Fibroblast of skin of abdomen (primary cell): ENCODE measurements around the gene CDCA4. TPM values are rescaled to one million over a fixed set of nuclear protein-coding genes. Genes with fewer than 3 reads are reported as not detected.
"Not testable (repeated sequence)": the region's sequence is repeated elsewhere in the genome, so short reads cannot be mapped to it uniquely, and the experiment has no call there.

ENCODE experiments used
- DNase-seq: peaks from one replicate; pipeline ENCODE4 v3.0.0-alpha.2; 2013
- polyA plus RNA-seq, 2 experiments: library from polyadenylated mRNA; unstranded; fragments of 120-200 nt; gene quantifications; one replicate each; pipeline ENCODE4 v1.2.1, GENCODE V29; 2013; ENCODE audit not compliant: insufficient read length in 2 of 2

CDCA4 gene
- polyA plus RNA-seq (2013, experiment 1 of 2; ENCODE audit: insufficient read length), result 16.6 TPM
- 16.3 TPM for polyA plus RNA-seq (2013, experiment 2 of 2; ENCODE audit: insufficient read length)

DNA sequence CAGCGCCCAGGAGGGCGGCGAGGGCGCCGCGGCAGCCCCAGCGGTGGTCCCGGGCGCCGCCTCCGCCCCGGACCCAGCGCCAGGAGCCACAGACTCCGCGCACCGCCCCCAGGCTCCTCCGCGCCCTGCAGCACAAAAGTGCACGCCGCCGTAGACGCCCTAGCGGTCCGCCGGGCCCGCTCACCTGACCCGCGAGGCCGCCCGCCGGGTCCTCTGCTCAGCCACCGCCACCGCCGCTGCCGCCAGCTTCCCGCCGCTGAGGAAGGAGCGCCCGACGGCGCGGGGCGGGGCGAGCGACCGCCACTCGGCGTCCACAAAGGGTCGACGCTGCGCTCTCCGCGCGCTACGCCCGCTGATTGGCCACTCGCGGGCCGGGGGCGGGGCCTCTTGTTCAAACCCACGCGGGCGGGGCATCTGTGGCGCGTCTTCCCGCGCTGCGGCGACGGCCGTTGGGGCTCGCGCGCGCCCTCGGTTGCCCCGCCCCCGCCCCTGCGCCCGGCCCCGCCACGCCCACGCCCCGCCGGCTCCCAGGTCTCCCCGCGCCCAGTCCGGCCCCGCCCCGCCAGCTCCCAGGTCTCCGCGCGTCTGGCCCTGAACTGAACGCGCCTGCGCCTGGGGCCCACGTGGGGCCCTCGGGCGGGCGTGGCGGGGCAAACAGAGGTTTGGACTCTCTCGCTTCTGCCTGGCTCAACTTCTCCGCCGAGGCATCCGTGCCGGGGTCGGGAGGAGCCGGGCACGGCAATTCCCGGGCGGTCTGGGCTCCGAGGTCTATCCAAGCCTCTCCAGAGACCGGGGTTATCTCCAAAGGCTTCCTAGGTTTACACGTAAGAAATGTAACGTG, at the start of gene CDCA4:
Gene CDCA4, minus strand, starts transcription at position 269 of the 841 bp plus-strand sequence. CDS start 9,154 bp downstream, outside the sequence.
- peak; percentile 96 for DNase-seq

DNA sequence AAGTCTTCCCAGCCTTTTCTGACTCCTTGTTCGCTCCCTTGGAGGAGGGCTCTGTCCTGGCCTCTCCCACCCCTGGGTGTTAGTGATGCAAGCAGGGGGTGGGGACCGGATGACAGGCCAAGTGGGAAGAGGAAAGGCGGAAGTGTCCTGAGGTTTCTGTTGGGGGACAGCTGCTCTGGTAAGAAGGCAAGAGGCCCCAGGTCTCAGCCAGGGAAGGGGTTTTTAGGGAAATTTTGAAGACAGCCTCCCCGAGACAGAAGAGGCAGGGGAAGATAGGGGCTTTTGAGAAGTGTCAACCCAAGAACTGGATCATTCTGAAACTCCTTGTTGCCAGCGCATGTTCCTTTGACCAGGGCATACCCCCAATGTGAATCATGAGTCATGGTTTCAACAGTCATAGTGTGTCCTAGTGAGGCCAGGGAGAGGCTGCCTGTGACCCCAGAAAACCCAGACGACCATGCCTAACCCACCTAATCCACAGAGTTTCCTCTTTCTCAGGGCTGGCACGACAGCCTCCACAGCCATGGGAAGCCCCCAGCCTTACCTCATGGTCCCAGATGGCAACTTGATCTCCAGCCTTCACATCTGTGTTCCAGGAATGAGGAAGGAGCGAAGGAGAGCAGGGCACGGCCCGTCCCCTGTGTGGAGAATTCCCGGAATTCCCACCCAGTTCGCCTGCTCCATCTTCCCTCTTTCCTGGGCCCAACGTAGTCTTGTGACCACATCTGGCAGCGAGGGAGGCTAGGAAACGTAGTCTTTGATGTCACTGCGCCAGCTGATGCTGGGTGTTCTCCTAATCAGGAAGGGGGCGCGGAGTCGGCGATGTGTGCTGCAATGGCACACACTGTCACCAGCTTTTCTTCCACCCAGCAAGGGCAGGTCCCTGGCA, 49.2 kb upstream of the CDCA4 start:
- peak; percentile 51 for DNase-seq

DNA sequence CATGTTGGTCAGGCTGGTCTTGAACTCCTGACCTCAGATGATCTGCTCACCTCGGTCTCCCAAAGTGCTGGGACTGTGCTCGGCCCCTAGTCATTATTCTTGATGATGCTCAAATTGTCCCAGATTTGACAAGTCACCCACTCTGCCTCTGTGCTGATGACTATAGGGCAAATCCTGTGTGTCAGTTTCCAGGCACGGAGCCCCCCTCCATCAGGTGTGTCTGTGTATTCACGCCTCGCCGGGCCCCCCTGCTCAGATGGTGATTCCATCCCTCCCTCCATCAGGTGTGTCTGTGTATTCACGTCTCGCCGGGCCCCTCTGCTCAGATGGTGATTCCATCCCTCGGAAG, 48.6 kb upstream of the CDCA4 start:
- no peak for DNase-seq

DNA sequence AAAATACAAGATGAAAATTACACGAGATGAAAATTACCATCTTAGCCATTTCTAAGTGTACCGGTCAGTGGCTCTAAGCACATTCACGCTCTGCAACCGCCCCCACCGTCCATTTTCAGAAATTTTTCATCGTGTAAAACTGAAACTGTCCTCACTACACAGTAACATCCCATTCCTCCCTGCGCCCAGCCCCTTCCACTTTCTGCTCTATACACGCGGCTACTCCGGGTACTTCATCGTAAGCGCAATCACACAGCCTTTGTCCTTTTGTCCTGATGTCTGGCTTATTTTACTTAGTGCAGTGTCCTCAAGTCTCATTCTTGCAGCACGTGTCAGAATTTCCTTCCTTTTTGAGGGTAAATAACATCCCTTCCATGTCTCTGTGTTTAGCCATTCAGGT, 47.9 kb upstream of the CDCA4 start:
- DNase-seq, result no peak

DNA sequence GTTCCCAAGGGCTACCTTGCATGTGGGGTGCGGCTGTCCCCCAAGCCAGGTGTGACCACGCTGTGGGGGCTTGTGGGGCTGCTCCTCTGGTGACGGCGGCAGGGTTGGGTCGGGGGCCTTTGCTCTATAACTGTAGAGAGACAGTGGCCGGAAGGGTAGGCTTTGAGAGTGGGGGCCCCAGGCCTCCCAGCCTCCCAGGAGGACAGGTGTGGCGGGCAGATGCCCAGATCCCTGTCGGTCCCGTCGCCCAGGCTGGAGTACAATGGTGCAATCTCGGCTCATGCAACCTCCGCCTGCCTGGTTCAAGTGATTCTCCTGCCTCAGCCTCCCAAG, 47.1 kb upstream of the CDCA4 start:
- no peak for DNase-seq

DNA sequence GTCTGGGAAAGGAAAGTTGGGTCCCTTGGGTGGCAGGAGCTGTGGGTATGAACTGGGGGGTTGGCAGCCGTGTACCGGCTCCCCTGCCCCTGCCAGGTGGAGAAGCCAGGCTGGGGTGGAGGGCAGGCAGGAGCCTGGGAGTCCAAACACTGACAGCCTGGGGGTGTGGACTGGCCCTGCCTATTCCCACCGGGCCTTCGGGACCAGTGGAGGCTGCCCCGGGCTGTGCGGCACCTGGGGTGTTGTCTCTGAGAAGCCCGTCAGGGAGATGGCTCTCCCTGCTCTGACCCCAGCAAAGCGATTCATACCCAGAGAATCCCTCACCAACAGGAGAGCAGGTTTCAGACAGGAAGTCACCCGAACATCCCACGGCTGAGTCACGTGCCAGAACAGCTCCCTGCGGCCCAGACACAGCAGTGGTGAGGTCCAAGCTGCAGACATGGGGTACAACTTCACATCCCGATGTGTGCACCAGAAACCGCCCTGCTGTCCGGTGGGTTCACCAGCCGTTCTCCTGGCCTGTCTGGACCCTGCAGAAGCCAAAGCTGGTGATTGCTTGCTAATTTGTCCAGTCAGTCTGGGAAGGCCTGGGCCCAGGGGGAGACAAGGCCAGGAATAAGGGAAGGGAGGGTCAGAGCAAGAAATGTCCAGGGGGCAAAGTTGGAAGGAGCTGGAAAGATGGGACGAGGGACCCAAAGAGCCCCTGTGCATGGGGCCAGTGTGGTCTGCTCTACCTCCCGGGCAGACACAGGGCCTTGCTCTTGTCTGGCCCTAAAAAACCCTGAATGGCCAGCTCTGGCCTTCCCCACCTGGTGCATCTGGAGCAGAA, 46.5 kb upstream of the CDCA4 start:
- peak; percentile 49 for DNase-seq

DNA sequence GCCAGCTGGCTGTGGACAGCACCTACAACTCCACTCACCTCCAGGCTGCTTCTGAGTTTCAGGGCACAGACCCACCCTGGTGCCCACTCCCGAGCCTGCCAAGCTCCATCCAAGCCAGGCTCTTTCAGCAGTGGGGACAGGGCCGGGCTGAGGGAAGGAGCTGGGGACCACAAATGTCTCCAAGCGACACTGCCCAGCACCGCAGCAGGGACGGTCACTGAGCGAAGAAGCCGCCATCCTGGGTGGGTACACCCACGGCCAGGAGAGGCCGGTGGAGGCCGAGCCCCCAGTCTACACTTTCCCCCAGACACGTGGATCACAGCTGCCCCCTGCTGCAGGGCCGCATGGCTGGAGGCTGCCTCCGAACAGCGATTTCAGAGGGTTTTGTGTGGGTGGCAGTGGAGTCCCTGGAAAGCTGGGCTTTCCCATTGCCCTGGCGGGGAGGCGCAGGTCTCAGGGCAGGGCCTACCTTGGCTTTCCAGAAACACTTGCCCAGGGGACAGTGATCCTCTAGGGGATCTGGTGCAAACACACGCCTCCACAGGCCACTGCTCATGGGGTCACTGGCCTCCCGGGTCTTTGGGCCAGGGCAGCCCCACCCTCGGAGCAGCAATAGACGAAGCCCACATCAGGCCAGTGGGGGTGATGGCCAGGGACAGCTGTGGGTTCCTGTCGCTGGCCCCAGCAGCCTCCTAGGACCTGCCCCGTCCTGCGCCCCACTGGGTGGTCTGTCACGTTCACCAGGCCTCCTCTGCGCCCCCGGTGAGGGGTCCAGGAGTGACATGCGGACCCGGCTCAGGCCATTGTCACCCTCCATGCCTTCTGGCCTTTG, 45.6 kb upstream of the CDCA4 start:
- DNase-seq, result no peak

DNA sequence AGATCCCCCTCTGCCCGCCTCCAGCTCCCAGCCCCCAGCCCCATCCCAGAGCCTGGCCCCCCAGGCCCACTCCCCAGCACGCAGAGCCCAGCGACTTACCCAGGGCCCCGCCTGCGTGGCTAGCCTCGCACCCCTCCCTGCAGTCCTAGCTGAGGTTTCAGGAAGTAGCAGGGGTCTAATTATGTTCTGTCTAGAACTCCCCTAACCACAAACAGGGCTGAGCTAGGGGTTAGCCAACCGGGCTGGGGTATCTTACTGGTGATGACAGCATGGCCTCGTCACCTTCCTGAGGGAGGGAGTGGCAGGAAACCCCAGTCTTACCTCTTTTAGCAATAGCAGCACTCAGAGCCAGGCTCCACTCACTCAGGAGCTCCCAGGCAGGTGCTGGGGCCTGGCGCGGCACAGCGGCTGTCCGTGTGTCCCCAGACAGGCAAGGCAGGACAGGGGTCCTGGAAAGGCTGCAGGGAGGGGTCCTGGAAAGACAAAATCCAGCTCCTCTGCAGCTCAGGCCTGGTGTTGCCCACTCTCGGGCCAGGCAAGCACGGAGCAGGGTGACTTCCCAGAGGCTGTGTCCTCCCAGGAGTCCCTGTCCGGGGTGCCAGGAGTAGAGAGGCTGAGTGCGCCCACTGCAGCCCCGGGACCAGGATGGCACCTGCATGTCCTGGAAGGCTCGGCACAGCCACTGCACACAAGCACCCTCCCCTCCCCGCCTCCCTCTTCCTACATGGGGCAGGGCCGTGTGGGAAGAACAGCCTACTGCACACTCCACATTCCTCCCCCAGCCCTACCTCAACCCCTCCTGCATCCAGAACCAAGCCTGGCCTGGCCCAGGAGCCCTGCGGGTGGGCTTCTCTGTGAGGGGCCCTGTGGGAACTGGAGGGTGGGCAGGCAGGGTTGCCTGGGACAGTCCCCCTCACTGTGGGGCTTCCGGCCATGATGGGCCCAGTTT, 44.7 kb upstream of the CDCA4 start, which contains the start of gene GPR132:
Gene GPR132, minus strand, starts transcription at position 151 of the 949 bp plus-strand sequence. CDS start 10,010 bp downstream, outside the sequence.
- DNase-seq, result peak; percentile 20

DNA sequence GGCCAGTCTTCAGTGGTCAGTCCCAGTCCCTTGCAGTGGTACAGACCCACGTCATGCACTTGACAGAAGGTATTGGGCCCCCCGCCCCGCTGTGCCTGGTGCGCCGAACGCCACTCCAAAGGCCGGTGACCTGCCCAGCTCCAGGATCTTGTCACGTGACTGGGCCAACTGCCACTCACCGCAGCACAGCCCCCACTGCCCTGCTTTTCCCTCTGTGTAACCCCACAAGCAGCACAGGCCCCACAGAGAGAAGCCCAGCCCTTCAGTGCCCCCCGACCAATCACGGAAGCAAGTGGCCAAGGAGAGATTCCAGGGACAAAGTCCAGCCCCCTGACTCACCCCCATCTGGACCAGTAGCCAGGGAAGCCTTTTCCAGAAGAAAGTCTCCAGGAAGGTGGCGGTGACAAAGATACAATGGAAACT, 43.8 kb upstream of the CDCA4 start:
- peak; percentile 70 for DNase-seq

DNA sequence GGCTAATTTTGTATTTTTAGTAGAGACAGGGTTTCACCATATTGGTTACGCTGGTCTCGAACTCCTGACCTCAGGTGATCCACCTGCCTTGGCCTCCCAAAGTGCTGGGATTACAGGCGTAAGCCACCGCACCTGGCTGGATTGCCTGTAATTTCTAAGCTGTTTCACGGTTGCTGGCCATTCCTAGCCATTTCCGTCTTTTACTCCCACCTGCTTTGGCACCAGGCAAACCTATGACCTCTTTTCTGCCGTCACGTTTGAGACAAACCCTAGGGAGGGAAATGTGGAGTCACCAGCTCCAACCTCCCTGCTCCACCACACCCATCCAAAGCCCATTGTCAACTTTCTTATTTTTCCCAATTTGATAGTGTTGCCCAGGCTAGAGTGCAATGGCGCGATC, 43.1 kb upstream of the CDCA4 start:
- no peak for DNase-seq

DNA sequence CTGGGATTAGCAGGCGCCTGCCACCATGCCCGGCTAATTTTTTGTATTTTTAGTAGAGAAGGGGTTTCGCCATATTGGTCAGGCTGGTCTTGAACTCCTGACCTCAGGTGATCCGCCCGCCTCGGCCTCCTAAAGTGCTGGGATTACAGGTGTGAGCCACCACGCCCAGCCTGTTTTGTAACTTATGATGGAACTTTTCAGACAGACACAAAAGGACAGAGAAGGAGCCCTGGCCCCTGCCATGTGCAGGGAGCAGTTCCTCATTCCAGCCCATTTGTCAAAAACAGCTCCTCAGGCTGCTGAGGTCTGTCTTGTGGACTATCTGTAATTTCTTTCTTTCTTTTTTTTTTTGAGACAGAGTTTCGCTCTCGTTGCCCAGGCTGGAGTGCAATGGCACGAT, 42.6 kb upstream of the CDCA4 start:
- DNase-seq, result not testable (repeated sequence)

DNA sequence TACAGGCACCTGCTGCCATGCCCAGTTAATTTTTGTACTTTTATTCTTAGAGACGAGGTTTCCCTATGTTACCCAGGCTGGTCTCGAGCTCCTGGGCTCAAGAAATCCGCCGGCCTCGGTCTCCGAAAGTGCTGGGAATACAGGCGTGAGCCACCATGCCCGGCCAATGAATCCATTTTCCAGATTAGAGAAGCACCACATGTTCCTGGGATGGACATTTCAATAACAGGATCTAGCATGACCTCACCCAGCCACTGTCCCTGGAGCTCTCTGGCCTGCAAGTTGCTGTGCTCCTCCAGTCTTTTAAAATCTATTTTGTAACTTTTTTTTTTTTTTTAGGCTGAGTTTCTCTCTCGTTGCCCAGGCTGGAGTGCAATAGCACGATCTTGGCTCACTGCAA, 42.2 kb upstream of the CDCA4 start:
- DNase-seq, result no peak

DNA sequence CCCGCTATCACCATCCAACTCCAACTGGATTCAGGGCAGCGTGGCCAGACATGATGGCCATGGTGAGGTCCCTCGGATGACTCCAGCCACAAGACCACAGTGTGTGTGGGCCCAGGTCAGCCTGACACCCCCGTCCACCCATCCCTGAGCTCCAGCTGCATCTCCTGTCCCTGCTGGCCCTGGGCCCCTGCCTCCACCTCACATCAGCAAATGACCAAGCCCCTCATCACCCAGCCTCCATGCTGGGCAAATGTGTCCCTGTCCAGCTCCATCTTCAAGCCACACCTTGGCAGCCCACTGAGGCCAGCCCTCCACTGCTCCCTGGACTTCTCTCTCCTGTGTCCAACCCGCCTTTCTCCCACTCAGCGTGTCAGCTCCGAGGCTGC, 41.2 kb upstream of the CDCA4 start:
- DNase-seq, result no peak

DNA sequence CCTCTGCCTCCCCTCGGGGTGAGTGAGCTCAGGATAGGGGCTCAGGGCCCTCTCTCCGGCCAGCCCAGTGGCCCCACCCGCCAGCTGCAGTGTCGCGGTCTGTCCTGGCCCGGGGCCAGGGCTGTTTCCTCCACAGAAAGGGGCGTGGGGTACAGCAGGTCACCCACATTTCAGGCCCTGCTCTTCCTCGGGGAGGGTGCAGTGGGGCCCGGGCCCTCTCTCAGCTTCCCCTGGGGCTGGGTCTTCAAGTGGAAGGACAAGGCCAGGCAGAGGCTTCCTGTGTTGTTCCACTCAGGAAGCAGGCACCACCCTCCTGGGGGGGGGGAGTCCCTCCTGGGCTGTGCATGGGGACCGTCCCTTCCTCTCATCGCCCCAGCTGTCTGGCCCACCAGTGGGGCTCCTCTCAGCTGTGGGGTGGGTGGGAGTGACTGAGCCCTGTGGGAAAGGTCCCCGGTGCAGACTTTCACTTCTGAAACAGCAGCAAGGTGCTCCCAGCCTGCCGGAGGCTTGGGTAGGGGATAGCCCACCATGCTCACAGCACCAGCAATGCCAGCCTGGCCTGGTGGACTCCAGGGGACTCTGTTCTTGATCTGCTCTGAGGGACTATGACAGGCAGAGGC, 40.7 kb upstream of the CDCA4 start:
- no peak for DNase-seq

DNA sequence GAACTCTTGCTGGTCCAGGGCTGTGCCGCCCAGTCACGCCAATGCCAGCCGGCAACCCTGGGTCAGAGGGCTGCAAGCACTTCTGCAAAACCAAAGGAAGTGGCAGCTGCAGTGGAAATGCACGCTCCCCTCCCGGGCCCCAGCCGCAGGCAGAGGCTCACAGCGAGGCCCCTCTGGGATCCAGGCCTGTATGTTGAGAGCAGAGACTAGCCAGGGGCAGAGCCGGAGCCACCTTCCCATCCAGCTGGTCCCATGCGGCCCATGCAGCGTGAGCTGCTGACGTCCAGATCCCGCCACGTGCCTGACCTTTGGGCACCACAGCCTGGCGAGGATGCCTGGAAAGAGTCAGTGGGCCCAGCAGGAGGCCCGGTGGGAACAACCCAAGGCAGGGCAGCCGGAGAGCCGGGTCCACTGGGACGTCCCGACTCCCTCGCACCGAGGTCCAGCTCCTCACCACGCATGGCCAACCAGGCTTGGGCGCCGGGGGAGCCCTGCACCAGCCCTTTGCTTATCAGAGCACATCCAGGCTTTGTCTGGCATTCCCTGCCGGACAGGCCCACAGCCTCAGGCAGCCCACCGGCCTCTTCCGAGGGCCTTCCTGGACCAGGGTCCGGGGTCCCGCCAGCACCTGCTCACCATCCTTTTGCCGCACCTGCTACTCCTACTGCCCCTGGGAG, 40.0 kb upstream of the CDCA4 start:
- DNase-seq, result no peak

DNA sequence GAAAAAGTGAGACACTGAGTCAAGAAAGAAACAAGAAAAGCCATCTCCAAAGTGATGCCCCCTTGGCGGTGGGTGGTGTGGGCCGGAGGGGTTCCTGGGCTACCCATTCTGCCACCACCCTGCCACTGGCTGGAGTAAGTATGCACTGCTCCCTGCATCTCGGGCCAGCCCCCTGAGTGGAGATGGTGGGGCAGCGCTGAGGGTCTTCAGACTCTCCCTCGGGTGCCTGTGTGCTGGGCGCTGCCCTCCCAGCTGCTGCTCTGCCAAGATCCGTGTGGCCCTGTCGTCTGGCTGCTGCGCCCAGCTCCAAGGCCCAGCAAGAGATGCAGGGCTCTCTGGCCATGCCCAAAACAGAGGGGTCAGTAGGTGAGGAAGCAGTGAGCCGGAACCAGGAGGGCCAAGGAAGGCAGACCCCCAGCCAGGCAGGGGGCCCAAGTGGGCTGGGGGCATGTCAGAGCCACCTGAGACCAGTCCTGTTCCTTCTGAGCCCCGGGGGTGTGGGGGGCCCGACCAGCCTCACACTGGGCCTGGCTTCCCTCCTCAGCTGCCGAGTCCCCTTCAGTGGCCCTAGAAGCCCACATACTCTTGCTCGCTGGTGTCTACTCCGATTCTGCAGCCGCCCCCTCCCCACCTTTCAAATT, 39.2 kb upstream of the CDCA4 start:
- DNase-seq, result no peak

DNA sequence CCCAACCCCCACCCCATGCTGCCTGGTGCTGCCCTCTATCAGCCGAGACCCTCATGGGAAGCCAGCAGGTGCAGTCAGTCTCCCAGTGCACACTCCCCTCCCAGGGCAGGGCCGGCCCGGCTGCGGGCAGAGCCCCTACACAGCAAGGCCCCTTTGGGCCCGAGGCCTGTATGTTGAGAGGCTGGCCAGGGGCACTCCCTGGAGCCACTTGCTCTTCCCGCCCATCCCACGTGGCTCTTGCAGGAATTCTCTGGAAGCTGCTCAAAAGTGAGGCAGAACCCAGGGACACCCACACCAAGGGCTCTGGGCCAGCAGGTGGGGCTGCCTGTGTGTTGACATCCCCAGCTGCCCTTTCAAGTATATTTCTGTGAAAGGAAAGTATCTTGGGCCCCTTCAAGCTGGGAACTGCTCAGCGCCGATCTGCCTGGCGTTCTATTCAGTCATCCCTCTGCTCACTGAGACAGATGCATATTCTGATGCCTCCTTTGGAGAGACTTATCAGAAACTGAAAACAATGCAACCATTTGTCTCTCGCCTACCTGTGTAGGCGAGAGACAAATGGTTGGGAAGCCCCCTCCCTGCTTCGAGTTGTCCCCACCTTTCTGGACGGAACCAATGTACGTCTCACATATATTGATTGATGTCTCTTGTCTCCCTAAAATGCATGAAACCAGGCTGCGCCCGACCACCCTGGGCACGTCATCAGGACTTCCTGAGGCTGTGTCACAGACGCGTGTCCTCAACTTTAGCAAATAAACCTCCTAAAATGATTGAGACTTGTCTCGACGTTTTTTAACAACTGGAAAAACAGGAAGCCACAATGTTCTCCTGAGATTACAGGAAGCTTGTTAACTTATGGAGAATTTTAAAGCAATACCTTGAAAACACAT, 38.4 kb upstream of the CDCA4 start:
- no peak for DNase-seq

DNA sequence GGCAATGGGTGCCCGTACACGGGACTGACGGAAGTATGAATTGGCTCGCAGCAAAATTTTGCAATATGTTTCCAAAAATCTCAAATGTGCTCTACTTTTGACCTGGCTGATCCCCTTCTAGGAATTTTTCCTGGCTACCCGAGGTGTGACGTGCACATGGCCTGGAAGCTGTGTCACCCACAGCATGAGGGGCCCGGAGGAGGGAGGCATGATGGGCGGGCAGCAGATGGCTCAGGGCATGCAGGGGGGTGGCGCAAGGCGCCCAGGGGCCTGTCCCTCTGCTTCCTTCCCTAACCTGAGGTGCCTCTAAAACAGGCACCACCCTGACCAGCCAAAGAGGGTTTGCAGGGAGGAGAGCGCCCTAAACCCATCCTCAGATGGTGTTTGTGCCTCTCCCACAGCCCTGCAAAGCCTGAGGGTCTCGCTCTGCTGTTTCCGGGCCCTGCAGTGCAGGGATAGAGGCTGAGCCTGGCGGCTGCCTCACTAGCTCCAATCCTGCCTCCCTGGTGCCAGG, 37.7 kb upstream of the CDCA4 start:
- DNase-seq, result no peak
